Measurements from ENCODE around the gene AQP2. TPM values are rescaled to one million over a fixed set of nuclear protein-coding genes. Genes with fewer than 3 reads are reported as not detected.

Gene AQP2
- total RNA-seq, result not detected in 3 replicates
- long read RNA-seq, result 0 reads

DNA sequence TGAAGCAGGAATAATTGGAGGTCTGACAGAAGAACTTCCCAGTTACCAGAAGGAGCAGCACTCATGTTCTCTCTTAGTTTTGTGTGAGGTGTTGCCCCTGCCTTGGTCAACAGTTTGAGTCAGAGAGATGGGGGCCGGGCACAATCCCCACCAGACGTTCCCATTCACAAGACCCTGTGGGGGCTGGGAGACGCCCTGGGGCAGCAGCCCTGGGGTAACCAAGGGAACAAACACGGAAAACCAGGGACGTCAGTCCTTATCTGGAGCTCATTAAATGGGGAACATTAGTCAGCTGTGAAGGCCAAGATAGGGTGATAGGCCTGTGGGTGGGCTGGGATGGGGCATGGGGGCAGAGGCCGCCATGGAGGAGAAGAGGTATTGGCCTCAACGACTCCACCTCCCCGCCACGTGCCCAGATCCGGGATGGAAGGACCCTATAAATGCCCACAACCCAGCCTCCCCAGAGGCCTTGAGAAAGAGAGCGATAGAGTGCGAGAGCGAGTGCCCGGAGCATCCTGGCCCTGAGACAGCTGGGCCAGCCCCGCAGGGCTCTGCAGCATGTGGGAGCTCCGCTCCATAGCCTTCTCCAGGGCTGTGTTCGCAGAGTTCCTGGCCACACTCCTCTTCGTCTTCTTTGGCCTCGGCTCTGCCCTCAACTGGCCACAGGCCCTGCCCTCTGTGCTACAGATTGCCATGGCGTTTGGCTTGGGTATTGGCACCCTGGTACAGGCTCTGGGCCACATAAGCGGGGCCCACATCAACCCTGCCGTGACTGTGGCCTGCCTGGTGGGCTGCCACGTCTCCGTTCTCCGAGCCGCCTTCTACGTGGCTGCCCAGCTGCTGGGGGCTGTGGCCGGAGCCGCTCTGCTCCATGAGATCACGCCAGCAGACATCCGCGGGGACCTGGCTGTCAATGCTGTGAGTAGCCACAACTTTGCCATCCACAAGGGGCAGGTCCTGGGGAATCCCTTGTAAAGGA, at the start of gene AQP2:
Gene AQP2 (plus strand): TSS at position 465 of the 979 bp plus-strand sequence. CDS start 94 bp downstream, at position 559.
- no peak within 1 kb of the TSS for H3K27ac Mint-ChIP-seq (ENCODE audit: unreplicated experiment)
- no peak for TF ChIP-seq CTCF (IDR thresholded peaks at IDR 0.05)
- H3K36me3 Mint-ChIP-seq (ENCODE audit: low read depth), result no peaks in the 10 kb centered on the region
- no peaks in the 10 kb centered on the region for H3K27me3 Mint-ChIP-seq (ENCODE audit: low read depth)
- no peak for DNase-seq (ENCODE audit: low spot score)
- no peaks in the 10 kb centered on the region for H3K9me3 Mint-ChIP-seq (ENCODE audit: low read depth)
- peaks cover 6% of the 10 kb centered on the region for H3K4me1 Mint-ChIP-seq (ENCODE audit: low read depth)
- H3K4me3 Mint-ChIP-seq (ENCODE audit: unreplicated experiment), result no peak within 1 kb of the TSS

DNA sequence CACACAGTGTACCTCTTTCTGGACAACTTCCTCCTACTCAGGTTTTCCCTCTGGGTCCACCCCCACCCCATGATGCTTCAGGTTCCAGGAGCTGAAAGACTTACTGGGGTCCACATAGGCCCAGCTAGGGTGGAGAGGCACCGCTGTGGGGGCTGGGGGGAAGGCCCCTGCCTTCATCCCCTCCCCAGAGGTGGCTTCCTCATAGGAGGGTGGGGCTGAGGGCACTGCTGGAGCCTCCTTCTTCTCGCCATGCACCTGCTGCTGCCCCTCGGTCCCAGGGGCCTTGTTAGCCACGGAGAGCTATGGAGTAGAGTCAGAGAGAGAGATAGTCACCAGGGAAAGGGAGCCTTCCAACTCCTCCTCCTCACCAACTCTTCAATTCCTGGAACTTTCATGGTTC, 49.5 kb upstream of the AQP2 start:
- no peaks in the 10 kb centered on the region for H3K9me3 Mint-ChIP-seq (ENCODE audit: low read depth)
- TF ChIP-seq CTCF (IDR thresholded peaks at IDR 0.05), result no peak
- H3K4me1 Mint-ChIP-seq (ENCODE audit: low read depth), result peaks cover 8% of the 10 kb centered on the region
- peak; percentile 66 for DNase-seq (ENCODE audit: low spot score)
- H3K36me3 Mint-ChIP-seq (ENCODE audit: low read depth), result no peaks in the 10 kb centered on the region
- H3K4me3 Mint-ChIP-seq (ENCODE audit: unreplicated experiment), result no peak overlapping the region
- H3K27me3 Mint-ChIP-seq (ENCODE audit: low read depth), result peaks cover 9% of the 10 kb centered on the region
- no peak overlapping the region for H3K27ac Mint-ChIP-seq (ENCODE audit: unreplicated experiment)

DNA sequence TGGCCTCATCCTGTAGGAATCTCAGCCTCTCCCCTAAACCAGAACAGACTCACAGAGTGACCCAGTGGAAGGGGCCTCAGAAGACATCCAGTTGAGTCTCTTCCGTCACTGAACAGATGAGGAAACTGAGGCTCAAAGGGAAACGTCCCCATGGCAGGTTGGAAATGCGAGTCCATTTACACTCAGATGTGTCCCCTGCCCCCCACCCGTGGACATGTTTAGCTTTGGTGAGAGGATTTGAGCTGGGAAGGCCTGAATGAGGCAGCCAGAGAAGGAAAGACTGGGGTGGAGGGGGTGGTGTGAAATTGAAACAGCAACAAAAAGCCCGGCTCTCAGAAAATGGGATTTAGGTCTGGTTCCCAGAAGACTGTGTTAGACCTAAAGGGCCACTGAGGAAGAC, 48.6 kb upstream of the AQP2 start:
- no peak for TF ChIP-seq CTCF (IDR thresholded peaks at IDR 0.05)
- Mint-ChIP-seq H3K9me3 (ENCODE audit: low read depth) (no peaks in the 10 kb centered on the region), H3K27me3 (ENCODE audit: low read depth) (peaks cover 9% of the 10 kb centered on the region), H3K27ac (ENCODE audit: unreplicated experiment) (no peak overlapping the region), H3K4me1 (ENCODE audit: low read depth) (peaks cover 8% of the 10 kb centered on the region), H3K36me3 (ENCODE audit: low read depth) (no peaks in the 10 kb centered on the region), H3K4me3 (ENCODE audit: unreplicated experiment) (no peak overlapping the region)
- DNase-seq (ENCODE audit: low spot score), result peak; percentile 11

- TF ChIP-seq CTCF (IDR thresholded peaks at IDR 0.05), result no peak
- Mint-ChIP-seq H3K9me3 (ENCODE audit: low read depth) (no peaks in the 10 kb centered on the region), H3K36me3 (ENCODE audit: low read depth) (no peaks in the 10 kb centered on the region), H3K4me3 (ENCODE audit: unreplicated experiment) (no peak overlapping the region), H3K27ac (ENCODE audit: unreplicated experiment) (no peak overlapping the region), H3K4me1 (ENCODE audit: low read depth) (peaks cover 8% of the 10 kb centered on the region), H3K27me3 (ENCODE audit: low read depth) (peaks cover 9% of the 10 kb centered on the region)
- peak; percentile 46 for DNase-seq (ENCODE audit: low spot score)
Observed at GRCh38 chr12:49902399-49903350, 47.9 kb upstream of the AQP2 start.

DNA sequence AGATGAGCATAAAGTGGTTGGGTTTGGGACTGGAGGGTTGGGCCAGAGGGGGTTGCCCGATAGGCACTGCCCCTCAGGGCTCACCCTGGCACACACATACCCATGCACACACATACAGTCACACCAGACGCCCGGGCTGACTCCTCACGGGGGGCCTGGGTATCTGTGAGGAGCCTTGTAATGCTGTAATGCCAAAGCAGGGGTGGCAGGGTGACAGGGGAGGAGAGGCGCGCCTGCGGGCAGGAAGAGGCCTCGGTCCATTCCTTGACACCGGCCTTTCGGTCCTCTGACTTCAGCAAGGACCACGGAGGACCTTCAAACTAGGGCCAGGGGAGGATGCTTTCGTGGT, 47.2 kb upstream of the AQP2 start:
- Mint-ChIP-seq H3K36me3 (ENCODE audit: low read depth) (no peaks in the 10 kb centered on the region), H3K27ac (ENCODE audit: unreplicated experiment) (no peak overlapping the region), H3K4me3 (ENCODE audit: unreplicated experiment) (peak overlapping the region; percentile 38), H3K9me3 (ENCODE audit: low read depth) (no peaks in the 10 kb centered on the region), H3K4me1 (ENCODE audit: low read depth) (peaks cover 8% of the 10 kb centered on the region), H3K27me3 (ENCODE audit: low read depth) (peaks cover 5% of the 10 kb centered on the region)
- TF ChIP-seq CTCF (IDR thresholded peaks at IDR 0.05), result no peak
- DNase-seq (ENCODE audit: low spot score), result peak; percentile 81
